Activated CD8-positive, alpha-beta T cell treated with anti-CD3 and anti-CD28 coated beads for 36 hours (primary cell): ENCODE measurements around the gene PPRC1. TPM values are rescaled to one million over a fixed set of nuclear protein-coding genes. Genes with fewer than 3 reads are reported as not detected.
A peak's percentile ranks its signal among the peaks of the same experiment; 100 is the strongest.

ENCODE experiments used
- ATAC-seq: fragments of 200-7000 bp; cut with Tn5 transposase; one replicate; pipeline ENCODE4 v1.10.0; 2021; ENCODE audit warnings: mild to moderate bottlenecking, moderate library complexity
- CTCF ChIA-PET: fragments of 350-600 bp; sonication (Branson Sonifier 250); formaldehyde crosslinking; loops from one replicate; lab custom pipeline; 2021; ENCODE audit warnings: antibody characterized with exemption; lab: Charles Lee
- POLR2A ChIA-PET: fragments of 350-600 bp; sonication (Branson Sonifier 250); formaldehyde crosslinking; loops from one replicate; lab custom pipeline; 2021; ENCODE audit warnings: antibody characterized with exemption; lab: Charles Lee
- DNase-seq: peaks from one replicate; pipeline ENCODE4 v3.0.0-alpha.2; 2020
- H3K27ac Mint-ChIP-seq: one replicate; pipeline ENCODE4 v1.8.0; 2021; ENCODE audit warnings: mild to moderate bottlenecking, mixed read lengths
- H3K27me3 Mint-ChIP-seq: one replicate; pipeline ENCODE4 v1.8.0; 2021; ENCODE audit warnings: mixed read lengths
- H3K36me3 Mint-ChIP-seq: one replicate; pipeline ENCODE4 v1.8.0; 2021; ENCODE audit warnings: low read depth, mixed read lengths
- H3K4me1 Mint-ChIP-seq: one replicate; pipeline ENCODE4 v1.8.0; 2021; ENCODE audit warnings: low read depth, mixed read lengths
- H3K4me3 Mint-ChIP-seq: one replicate; pipeline ENCODE4 v1.8.0; 2021; ENCODE audit warnings: mild to moderate bottlenecking, moderate library complexity, mixed read lengths
- H3K9me3 Mint-ChIP-seq: one replicate; pipeline ENCODE4 v1.8.0; 2021; ENCODE audit warnings: mixed read lengths
- CTCF ChIP-seq: fragments of 200-600 bp; IDR thresholded peaks from one replicate; pipeline ENCODE4 v1.8.0; 2022; ENCODE audit warnings: antibody characterized with exemption, mild to moderate bottlenecking
- intact Hi-C: fragments of 100-400 bp; cut with micrococcal nuclease; formaldehyde crosslinking; loops from one replicate; pipeline ENCODE4 v1.10.0; 2022
- total RNA-seq, 2 experiments: library from RNA; stranded (reverse); gene quantifications; one replicate each; pipeline ENCODE4 v1.2.3, GENCODE V29; 2021

The PPRC1 gene
- total RNA-seq, 2 experiments from 2014 or later, result 68.6 to 72.2 TPM

GRCh38 chr10:102117391-102118159 is 15.3 kb upstream of the PPRC1 start:
- intact Hi-C loops, result no loop called here
- peak; percentile 36 for TF ChIP-seq CTCF
- no peaks in the 10 kb centered on the region for H3K27me3 Mint-ChIP-seq
- ChIA-PET POLR2A (interaction anchor here (0.6 to 6.6 kb wide), 7 partner anchors 14 to 333 kb away, joined by 3 to 65 read pairs (median 6); partner anchors contain the start of gene NOLC1), CTCF (interaction anchor here (1.0 to 1.6 kb wide), 3 partner anchors 14 to 52 kb away, joined by 3 to 9 read pairs (median 7); partner anchors contain the start of gene PPRC1)
- H3K4me1 Mint-ChIP-seq, result peaks cover 53% of the 10 kb centered on the region
- H3K36me3 Mint-ChIP-seq, result peaks cover 15% of the 10 kb centered on the region
- DNase-seq, result peak; percentile 83
- H3K9me3 Mint-ChIP-seq, result no peaks in the 10 kb centered on the region
- peak overlapping the region; percentile 100 for H3K27ac Mint-ChIP-seq
- peak; percentile 41 for ATAC-seq
- H3K4me3 Mint-ChIP-seq, result peak overlapping the region; percentile 84

- peaks cover 44% of the 10 kb centered on the region for H3K4me1 Mint-ChIP-seq
- peak overlapping the region; percentile 84 for H3K4me3 Mint-ChIP-seq
- H3K9me3 Mint-ChIP-seq, result no peaks in the 10 kb centered on the region
- POLR2A ChIA-PET, result interaction anchor here (0.7 to 6.6 kb wide), 6 partner anchors 13 to 302 kb away, joined by 3 to 65 read pairs (median 4); partner anchors contain the start of gene NOLC1
- DNase-seq (peak; percentile 35), ATAC-seq (no peak)
- no peak for TF ChIP-seq CTCF
- intact Hi-C loops, result no loop called here
- H3K36me3 Mint-ChIP-seq, result peaks cover 6% of the 10 kb centered on the region
- no peaks in the 10 kb centered on the region for H3K27me3 Mint-ChIP-seq
- CTCF ChIA-PET, result interaction anchor here (0.9 to 1.6 kb wide), 4 partner anchors 14 to 51 kb away, joined by 3 to 9 read pairs (median 6); partner anchors contain the start of genes NOLC1 and PPRC1
- H3K27ac Mint-ChIP-seq, result peak overlapping the region; percentile 100
Observed at GRCh38 chr10:102118867-102119266, 14.0 kb upstream of the PPRC1 start.

DNA sequence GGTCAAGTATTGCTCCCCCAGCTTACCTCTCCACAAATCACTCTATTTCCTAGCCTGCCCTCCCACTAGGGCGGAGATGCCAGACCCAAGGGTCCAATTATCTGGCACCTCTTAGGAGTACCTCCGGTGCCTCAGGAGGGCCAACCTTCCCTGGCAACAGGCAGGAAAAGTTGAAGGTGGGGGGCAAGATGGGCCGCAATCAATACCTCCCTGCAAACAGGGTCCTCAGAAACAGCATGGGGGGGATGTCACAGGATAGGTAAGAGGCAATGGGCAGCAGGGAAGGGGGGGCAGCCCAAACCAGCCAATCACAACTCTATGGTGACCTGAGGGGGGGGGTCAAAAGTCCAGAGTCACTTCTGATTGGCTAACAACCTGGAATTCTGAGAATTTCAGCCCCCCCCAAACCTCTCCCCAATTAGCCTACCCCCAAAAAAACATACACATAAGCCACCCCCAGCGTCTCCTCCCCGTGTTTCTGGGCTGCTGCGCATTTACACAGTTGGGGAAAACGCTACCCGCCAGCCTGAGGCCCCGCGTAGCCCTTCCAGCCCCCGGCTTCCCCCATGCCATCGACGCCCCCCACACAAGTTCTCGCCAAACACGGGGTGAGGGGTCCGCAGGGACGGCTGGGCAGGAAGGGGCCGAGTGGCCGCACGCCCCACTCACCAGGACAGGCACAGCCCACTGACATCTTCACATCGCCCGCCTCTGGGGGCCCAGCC is 13.3 kb upstream of the PPRC1 start:
- Mint-ChIP-seq H3K4me3 (peak overlapping the region; percentile 84), H3K27me3 (no peaks in the 10 kb centered on the region), H3K27ac (peak overlapping the region; percentile 100), H3K36me3 (peaks cover 6% of the 10 kb centered on the region), H3K4me1 (peaks cover 44% of the 10 kb centered on the region), H3K9me3 (no peaks in the 10 kb centered on the region)
- POLR2A ChIA-PET, result interaction anchor here (0.7 to 6.6 kb wide), 7 partner anchors 14 to 303 kb away, joined by 3 to 65 read pairs (median 4); partner anchors contain the start of gene NOLC1
- CTCF ChIA-PET, result interaction anchor here (0.9 to 1.6 kb wide), 4 partner anchors 13 to 50 kb away, joined by 3 to 9 read pairs (median 6); partner anchors contain the start of genes NOLC1 and PPRC1
- intact Hi-C loops, result no loop called here
- DNase-seq (peak; percentile 85), ATAC-seq (peak; percentile 25)
- TF ChIP-seq CTCF, result no peak

GRCh38 chr10:102120142-102120990 is 12.5 kb upstream of the PPRC1 start, which contains the start of gene LDB1:
Gene LDB1 (minus strand): TSS chr10:102120368. CDS start chr10:102120110, 258 bp downstream.
- ATAC-seq (peak; percentile 35), DNase-seq (peak; percentile 72)
- peaks cover 5% of the 10 kb centered on the region for H3K36me3 Mint-ChIP-seq
- peaks cover 41% of the 10 kb centered on the region for H3K4me1 Mint-ChIP-seq
- intact Hi-C loops, result no loop called here
- H3K9me3 Mint-ChIP-seq, result no peaks in the 10 kb centered on the region
- peak within 1 kb of the TSS; percentile 84 for H3K4me3 Mint-ChIP-seq
- no peaks in the 10 kb centered on the region for H3K27me3 Mint-ChIP-seq
- no peak for TF ChIP-seq CTCF
- ChIA-PET POLR2A (interaction anchor here (0.6 to 2.7 kb wide), 8 partner anchors 11 to 39 kb away, joined by 3 to 16 read pairs (median 4); partner anchors contain the start of gene NOLC1), CTCF (interaction anchor here (4.5 kb wide), 1 partner anchor 11 kb away, joined by 40 read pairs; the partner anchor contains the start of gene PPRC1)
- peak within 1 kb of the TSS; percentile 100 for H3K27ac Mint-ChIP-seq
